ENCODE data around the gene LAMA2.

LAMA2 gene

GRCh38 chr6:129500958-129501739 lies 618.2 kb downstream of the LAMA2 start:
- peak; percentile 95 for DNase-seq

GRCh38 chr6:129501740-129502660 lies 619.1 kb downstream of the LAMA2 start:
- DNase-seq = peak; percentile 46

- no peak for DNase-seq
Observed at GRCh38 chr6:129504456-129504855, 621.5 kb downstream of the LAMA2 start.

- DNase-seq = no peak
Observed at GRCh38 chr6:129507059-129507807, 624.3 kb downstream of the LAMA2 start.

GRCh38 chr6:129507846-129508245 lies 624.9 kb downstream of the LAMA2 start:
- DNase-seq = no peak

- DNase-seq = no peak
Observed at GRCh38 chr6:129508477-129509145, 625.7 kb downstream of the LAMA2 start.

- DNase-seq = peak; percentile 35
Observed at GRCh38 chr6:129510950-129511349, 628.0 kb downstream of the LAMA2 start.

GRCh38 chr6:129513471-129513870 lies 630.5 kb downstream of the LAMA2 start:
- DNase-seq = peak; percentile 56

GRCh38 chr6:129515004-129515403 lies 632.1 kb downstream of the LAMA2 start:
- no peak for DNase-seq

- DNase-seq = no peak
Observed at GRCh38 chr6:129516005-129516404, 633.1 kb downstream of the LAMA2 start.

- DNase-seq = no peak
Observed at GRCh38 chr6:129516787-129517186, 633.8 kb downstream of the LAMA2 start.

GRCh38 chr6:129517288-129517687 lies 634.4 kb downstream of the LAMA2 start:
- DNase-seq = no peak

- DNase-seq = no peak
Observed at GRCh38 chr6:129519750-129520149, 636.8 kb downstream of the LAMA2 start.

- no peak for DNase-seq
Observed at GRCh38 chr6:129521946-129522345, 639.0 kb downstream of the LAMA2 start.

GRCh38 chr6:129523816-129524215 lies 640.9 kb downstream of the LAMA2 start:
- DNase-seq = no peak

GRCh38 chr6:129525055-129525454 lies 642.1 kb downstream of the LAMA2 start:
- DNase-seq = peak; percentile 39

- peak; percentile 21 for DNase-seq
Observed at GRCh38 chr6:129534926-129535325, 652.0 kb downstream of the LAMA2 start.

GRCh38 chr6:129536271-129536670 lies 653.3 kb downstream of the LAMA2 start:
- no peak for DNase-seq

- no peak for DNase-seq
Observed at GRCh38 chr6:129539032-129539431, 656.1 kb downstream of the LAMA2 start.

- no peak for DNase-seq
Observed at GRCh38 chr6:129542705-129543104, 659.8 kb downstream of the LAMA2 start.

- DNase-seq = peak; percentile 32
Observed at GRCh38 chr6:129543981-129544380, 661.0 kb downstream of the LAMA2 start.

GRCh38 chr6:129544892-129545612 lies 662.1 kb downstream of the LAMA2 start:
- DNase-seq = no peak

Measured in fibroblast of skin of right biceps (primary cell).